Measurements from ENCODE around the gene RPL3.
A peak's percentile ranks its signal among the peaks of the same experiment; 100 is the strongest.
"Not testable (repeated sequence)": the region's sequence is repeated elsewhere in the genome, so short reads cannot be mapped to it uniquely, and the experiment has no call there.

The RPL3 gene

GRCh38 chr22:39319284-39320022 is at the start of gene RPL3:
Gene RPL3 (minus strand): TSS chr22:39319623. CDS start chr22:39319597, 26 bp downstream.
- DNase-seq (ENCODE audit: low read depth, low spot score) = peak; percentile 94

- no peak for DNase-seq (ENCODE audit: low read depth, low spot score)
Measured at GRCh38 chr22:39369186-39369585, 49.8 kb upstream of the RPL3 start.

DNA sequence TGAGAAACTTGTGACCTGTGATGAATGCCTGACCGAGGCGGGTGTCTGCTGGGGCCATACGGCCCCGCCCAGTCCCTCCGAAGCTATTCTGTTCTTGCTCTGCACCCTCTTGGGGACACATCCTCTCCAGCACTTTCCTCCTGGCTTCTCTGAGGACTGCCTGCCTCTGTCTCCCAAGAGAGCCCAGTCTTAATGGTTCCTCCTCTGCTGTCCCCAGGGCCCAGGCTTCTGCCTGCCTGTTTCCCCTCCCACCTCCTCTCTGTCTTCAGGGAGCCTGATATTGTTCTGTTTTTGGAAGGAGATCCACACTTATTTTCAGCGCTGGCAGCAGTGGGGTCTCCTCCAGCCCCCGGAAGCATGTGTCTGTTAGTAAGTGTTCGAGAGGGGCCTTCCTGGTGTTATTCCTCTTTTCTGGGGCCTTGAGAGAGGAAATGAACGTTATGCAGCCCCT is 49.1 kb upstream of the RPL3 start:
- no peak for DNase-seq (ENCODE audit: low read depth, low spot score)

- no peak for DNase-seq (ENCODE audit: low read depth, low spot score)
Measured at GRCh38 chr22:39367035-39367434, 47.6 kb upstream of the RPL3 start.

DNA sequence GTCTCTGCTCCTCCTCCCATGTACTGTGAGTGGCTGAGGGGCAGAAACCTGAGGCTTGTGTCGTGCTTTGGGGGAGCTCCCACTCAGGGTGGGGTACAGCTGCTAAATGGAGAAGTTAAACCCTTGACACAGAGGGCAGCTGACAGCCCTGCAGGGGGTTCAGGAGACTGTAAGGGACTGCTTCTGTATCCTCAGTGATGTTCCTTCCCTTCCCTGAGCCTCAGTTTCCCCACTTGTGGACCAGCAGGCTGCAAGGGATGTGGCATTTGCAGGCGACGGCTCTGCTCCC is 46.0 kb upstream of the RPL3 start:
- no peak for DNase-seq (ENCODE audit: low read depth, low spot score)

GRCh38 chr22:39364714-39365491 is 45.5 kb upstream of the RPL3 start:
- DNase-seq (ENCODE audit: low read depth, low spot score) = no peak

DNA sequence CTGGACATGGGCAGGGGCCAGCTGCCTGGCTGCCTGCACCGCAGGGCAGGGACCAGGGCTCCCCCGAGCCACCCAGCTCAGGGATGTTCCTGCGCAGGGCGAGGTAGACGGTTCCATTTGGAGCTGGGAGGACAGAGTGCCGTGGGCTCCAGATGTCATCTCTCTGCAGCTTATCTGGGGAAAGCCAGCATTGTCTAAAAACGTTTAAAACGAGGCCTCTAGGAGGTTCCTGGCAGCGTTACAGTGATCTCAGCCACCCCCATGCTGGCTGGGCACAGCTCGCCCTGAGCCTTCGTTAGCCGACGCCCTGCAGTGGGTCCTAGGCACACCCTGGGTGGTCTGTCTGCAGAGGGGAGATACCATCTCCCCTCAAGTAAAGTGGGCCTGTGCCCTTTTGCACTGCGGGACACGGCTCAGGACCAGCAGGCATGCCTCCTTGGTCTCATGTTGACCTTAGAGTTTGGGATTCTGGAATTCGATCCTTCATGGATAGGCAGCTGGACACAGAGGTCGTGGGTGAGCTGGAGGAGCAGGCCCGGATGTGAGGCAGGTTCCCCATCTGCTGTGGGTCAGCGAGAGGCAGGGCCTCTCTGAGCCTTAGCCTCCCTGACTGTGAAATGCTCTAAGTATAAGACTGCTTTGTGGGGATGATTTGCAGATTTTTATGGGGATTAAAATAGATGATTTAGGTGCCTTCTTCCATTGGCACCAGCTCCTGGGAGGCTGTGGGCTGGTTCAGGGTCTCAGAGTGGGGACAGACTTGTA is 44.5 kb upstream of the RPL3 start:
- no peak for DNase-seq (ENCODE audit: low read depth, low spot score)

DNA sequence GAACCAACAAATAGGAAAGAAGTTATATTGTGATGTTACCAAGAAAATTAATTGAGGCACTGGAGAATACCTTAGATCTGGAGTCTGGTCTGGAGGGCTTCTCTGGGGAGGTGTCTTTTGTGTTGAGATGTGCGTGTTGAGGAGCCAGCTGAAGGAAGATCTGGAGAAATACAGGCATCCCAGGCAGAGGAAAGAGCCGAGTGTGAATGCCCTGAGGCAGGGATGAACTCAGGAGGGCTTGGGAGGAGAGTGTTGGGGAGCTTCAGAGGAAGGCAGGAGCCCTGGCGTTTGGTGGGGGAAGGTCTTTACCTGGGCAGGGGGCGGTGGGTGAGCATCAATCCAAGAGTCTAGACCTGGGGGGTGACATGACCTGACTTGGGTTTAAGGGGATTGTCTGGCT is 43.5 kb upstream of the RPL3 start:
- DNase-seq (ENCODE audit: low read depth, low spot score) = no peak

DNA sequence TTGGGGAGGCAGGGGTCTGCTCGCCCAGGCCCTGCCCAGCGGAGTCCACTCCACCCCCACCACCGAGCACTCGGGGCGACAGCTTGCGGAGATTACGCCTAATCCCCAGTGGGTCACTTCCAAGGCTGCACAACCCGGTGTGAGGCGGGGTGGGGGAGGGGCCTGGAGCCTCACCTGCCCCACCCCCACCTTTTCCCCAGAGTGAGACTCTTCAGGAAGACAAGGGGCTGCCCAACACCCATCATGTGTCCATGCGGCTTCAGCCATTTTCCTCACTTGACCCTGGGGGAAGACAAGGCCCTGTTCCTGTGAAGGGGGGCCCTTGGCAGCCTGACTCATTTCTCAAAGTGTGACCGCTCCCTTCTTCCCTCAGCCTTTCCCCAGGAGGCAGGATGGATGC is 42.8 kb upstream of the RPL3 start:
- no peak for DNase-seq (ENCODE audit: low read depth, low spot score)

GRCh38 chr22:39361496-39361895 is 42.1 kb upstream of the RPL3 start:
- DNase-seq (ENCODE audit: low read depth, low spot score) = no peak

GRCh38 chr22:39360674-39361413 is 41.4 kb upstream of the RPL3 start:
- DNase-seq (ENCODE audit: low read depth, low spot score) = no peak

GRCh38 chr22:39360242-39360641 is 40.8 kb upstream of the RPL3 start:
- DNase-seq (ENCODE audit: low read depth, low spot score) = no peak

DNA sequence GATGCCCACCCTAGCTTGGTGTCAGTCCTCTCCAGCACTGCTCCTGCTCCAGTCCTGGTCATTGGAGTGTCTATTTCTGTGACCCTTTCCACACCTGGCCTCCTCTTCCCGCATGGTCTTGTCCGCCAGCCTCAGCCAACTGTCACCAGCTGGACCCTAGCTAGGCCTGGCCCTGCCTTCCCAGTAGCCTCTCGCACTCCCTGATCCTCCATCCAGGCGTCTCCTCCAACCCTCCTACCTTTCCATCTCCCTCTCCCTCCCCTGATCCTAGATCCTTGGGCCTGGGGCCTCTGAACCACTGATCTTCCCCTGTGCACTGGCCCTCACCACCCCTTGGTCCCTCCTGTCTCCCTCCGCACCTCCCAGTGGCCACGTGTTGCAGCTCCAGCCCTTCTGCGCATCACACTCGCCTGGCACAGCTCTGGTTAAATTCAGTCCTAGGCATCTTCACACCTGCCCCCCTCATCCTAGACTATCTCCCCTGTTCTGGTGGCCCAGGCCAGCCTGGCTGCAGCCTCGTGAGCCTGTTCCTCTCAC is 40.3 kb upstream of the RPL3 start:
- no peak for DNase-seq (ENCODE audit: low read depth, low spot score)

GRCh38 chr22:39358197-39358596 is 38.8 kb upstream of the RPL3 start:
- DNase-seq (ENCODE audit: low read depth, low spot score) = not testable (repeated sequence)

DNA sequence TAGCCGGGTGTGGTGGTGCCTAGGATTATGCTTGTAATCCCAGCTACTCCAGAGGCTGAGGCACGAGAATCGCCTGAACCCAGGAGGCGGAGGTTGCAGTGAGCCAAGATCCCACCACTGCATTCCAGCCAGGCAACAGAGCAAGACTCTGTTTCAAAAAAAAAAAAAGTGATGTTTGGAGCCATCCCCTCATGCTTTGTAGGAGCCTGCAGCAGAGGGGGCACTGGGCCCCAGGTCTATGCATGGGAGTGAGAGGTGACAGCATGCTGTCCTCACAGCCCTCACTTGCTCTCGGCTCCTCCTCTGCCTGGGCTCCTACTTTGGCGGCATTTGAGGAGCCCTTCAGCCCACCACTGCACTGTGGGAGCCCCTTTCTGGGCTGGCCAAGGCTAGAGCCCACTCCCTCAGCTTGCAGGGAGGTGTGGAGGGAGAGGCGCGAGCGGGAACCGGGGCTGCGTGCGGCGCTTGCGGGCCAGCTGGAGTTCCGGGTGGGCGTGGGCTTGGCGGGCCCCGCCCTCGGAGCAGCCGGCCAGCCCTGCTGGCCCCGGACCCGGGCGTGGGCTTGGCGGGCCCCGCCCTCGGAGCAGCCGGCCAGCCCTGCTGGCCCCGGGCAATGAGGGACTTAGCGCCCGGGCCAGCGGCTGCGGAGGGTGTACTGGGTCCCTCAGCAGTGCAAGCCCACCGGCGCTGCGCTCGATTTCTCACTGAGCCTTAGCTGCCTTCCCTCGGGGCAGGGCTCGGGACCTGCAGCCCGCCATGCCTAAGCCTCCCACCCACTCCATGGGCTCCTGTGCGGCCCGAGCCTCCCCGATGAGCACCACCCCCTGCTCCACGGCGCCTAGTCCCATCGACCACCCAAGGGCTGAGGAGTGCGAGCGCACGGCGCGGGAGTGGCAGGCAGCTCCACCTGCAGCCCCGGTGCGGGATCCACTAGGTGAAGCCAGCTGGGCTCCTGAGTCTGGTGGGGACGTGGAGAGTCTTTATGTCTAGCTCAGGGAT is 38.0 kb upstream of the RPL3 start:
- DNase-seq (ENCODE audit: low read depth, low spot score) = not testable (repeated sequence)

DNA sequence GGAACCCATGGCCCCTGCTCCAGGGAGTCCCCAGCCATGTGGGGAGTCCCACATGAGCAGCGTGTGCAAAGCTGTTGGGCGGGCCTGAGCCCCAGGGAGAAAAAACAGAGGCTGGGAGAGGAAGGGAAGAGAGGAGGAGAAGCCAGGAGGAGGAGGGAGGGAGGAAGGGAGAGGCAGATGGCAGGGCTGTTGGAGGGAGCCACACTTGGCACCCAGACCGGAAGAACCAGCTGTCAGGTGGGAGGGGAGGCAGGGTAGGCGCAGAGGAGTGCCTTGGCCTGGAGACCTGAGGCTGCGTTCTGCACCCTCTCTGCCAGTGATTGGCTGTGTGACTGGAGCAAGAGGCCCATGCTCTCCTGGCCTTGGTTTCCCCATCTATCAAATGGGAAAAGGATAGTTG is 37.0 kb upstream of the RPL3 start:
- no peak for DNase-seq (ENCODE audit: low read depth, low spot score)

GRCh38 chr22:39355805-39356204 is 36.4 kb upstream of the RPL3 start:
- not testable (repeated sequence) for DNase-seq (ENCODE audit: low read depth, low spot score)

GRCh38 chr22:39355080-39355479 is 35.7 kb upstream of the RPL3 start:
- no peak for DNase-seq (ENCODE audit: low read depth, low spot score)

- DNase-seq (ENCODE audit: low read depth, low spot score) = no peak
Measured at GRCh38 chr22:39353346-39353745, 33.9 kb upstream of the RPL3 start.

DNA sequence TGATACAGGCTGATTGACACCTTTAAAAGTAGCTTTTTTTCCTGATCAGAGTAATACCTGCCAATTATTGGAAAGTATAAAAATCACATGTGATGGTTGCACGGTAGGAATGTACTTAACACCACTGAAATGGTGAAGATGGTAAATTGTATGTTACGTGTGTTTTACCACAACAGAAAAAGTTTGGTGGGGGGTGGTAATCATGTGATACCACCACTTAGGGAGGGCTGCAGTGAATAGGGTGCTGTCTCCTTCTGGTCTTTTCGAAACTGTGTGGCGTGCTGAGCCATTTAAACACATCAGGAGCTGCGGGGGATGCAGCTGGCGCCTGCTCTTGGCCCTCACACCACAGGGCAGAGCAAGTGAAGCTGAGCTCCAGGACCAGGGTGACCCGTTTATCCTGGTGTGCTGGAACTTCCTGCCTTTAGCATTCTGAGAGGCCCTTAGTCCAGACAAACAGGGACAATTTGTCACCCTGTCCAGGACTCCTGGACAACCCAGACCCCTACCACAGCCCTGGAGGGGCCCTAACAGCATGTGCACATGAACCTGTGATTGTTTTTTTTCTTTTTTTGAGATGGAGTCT is 33.0 kb upstream of the RPL3 start:
- DNase-seq (ENCODE audit: low read depth, low spot score) = no peak
